ENCODE results near the gene BORCS5.

Gene BORCS5

DNA sequence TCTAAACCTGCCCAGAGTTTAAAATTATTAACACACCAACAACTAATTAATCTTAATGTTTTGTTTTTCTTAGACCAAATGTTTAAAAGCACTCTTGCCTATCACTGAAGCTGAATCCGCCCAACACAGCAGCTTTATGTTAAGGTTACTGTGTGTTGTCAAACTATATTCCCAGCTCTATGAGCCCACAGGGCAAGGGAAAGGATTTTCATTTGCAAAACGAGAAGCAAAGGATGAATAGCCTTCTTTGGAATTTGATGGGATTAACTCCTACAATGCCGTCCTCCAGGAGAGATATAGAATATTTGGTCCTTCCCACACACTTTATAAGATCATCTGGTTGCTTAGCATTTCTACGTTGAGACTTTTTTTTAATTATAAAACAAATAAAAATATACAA, 162.0 kb downstream of the BORCS5 start:
- no peak for DNase-seq

Measured in central memory CD4-positive, alpha-beta T cell (primary cell).